Measurements from ENCODE around the gene UTS2B. TPM values are rescaled to one million over a fixed set of nuclear protein-coding genes. Genes with fewer than 3 reads are reported as not detected.

UTS2B gene
- total and polyA plus RNA-seq, 10 of the 15 experiments (the other 5 are each of a cell fraction or from before 2014, with no cell fraction given): 0.15 to 0.72 (median 0.44) TPM

GRCh38 chr3:191380001-191380400, 49.7 kb upstream of the UTS2B start:
- SMC1A ChIA-PET (ENCODE audit: uncharacterized antibody, unreplicated experiment): interaction anchor here (0.5 to 5.2 kb wide), 17 partner anchors 8 to 244 kb away, joined by 3 to 33 read pairs (median 4); no protein-coding TSS in a partner anchor
- FAIRE-seq (no peak), DNase-seq (ENCODE audit: low read depth, low spot score) (no peak), ATAC-seq (no peak)
- H3K4me3 ChIP-seq: no peak overlapping the region
- no peak overlapping the region for H3K9ac ChIP-seq (ENCODE audit: control insufficient read depth, insufficient read depth, low read length)
- no peak overlapping the region for H2AFZ ChIP-seq (ENCODE audit: control insufficient read depth, low read depth, low read length)
- TF ChIP-seq CBX5 (IDR thresholded peaks at IDR 0.05; ENCODE audit: low read depth): no peak
- TF ChIP-seq FOXK2 (IDR thresholded peaks at IDR 0.05): no peak
- no peak for TF ChIP-seq ZNF592 (IDR thresholded peaks at IDR 0.05)
- TF ChIP-seq ZBTB11 (CRISPR knock-in tag; IDR thresholded peaks at IDR 0.05): no peak
- no peak for TF ChIP-seq NRF1 (conservative IDR thresholded peaks at IDR 0.05; ENCODE audit: low read depth, low read length)
- TF ChIP-seq PML (IDR thresholded peaks at IDR 0.05; ENCODE audit: low read length): no peak
- TF ChIP-seq MXI1 (IDR thresholded peaks at IDR 0.05; ENCODE audit: low read depth, low read length): no peak
- TF ChIP-seq SPI1 (IDR thresholded peaks at IDR 0.05; ENCODE audit: borderline replicate concordance, insufficient read depth, low read depth, low read length): no peak
- no peak for TF ChIP-seq ZNF217 (IDR thresholded peaks at IDR 0.05)
- no peak for TF ChIP-seq SP1 (IDR thresholded peaks at IDR 0.05; ENCODE audit: low read depth, low read length)
- no peak for TF ChIP-seq PBX3 (IDR thresholded peaks at IDR 0.05; ENCODE audit: insufficient replicate concordance, low read depth, low read length)
- BruUV-seq (replicated peaks): no TSS peak
- no peaks in the 10 kb centered on the region for H3K9me3 ChIP-seq (replicated peaks; ENCODE audit: control insufficient read depth, insufficient read depth, low read length)
- 76% methylated on average over 2 of the region's 2 CpGs for WGBS (ENCODE audit: insufficient coverage, insufficient replicate concordance, low lambda C conversion rate, missing lambda C conversion rate)
- H3K36me3 ChIP-seq (ENCODE audit: control insufficient read depth in 2 of 2, insufficient read depth in 2 of 2, low read length in 1 of 2): peaks cover 8 to 33% of the 10 kb centered on the region in 2 experiments
- no peaks in the 10 kb centered on the region for H3K79me2 ChIP-seq (ENCODE audit: control insufficient read depth, insufficient read depth, low read length)
- POLR2A ChIA-PET: interaction anchor here (0.6 to 1.7 kb wide), 5 partner anchors 13 to 1608 kb away, joined by 3 to 4 read pairs (median 3); no protein-coding TSS in a partner anchor
- peaks cover 19% of the 10 kb centered on the region for H3K4me1 ChIP-seq (ENCODE audit: control insufficient read depth, insufficient read depth, low read length)
- intact Hi-C loops (cut with micrococcal nuclease; ENCODE audit: unreplicated experiment) (no loop called here), in situ Hi-C loops (cut with MboI) (no loop called here)
- no peak overlapping the region for H3K4me2 ChIP-seq (ENCODE audit: control insufficient read depth, insufficient read depth)
- H3K27me3 ChIP-seq (replicated peaks in 1 of 2; ENCODE audit: control insufficient read depth in 2 of 2, insufficient read depth in 2 of 2, low read length in 1 of 2): no peaks in the 10 kb centered on the region
- CTCF ChIA-PET: interaction anchor here (0.7 to 3.8 kb wide), 4 partner anchors 13 to 136 kb away, joined by 3 to 13 read pairs (median 5); no protein-coding TSS in a partner anchor
- no peaks in the 10 kb centered on the region for H4K20me1 ChIP-seq (ENCODE audit: control insufficient read depth, insufficient read depth)
- RAD21 ChIA-PET (ENCODE audit: unreplicated experiment): interaction anchor here (0.6 to 1.3 kb wide), 4 partner anchors 22 to 100 kb away, joined by 3 to 4 read pairs (median 4); no protein-coding TSS in a partner anchor
- H3K27ac ChIP-seq (ENCODE audit: control insufficient read depth, insufficient read depth): no peak overlapping the region
